Endothelial cell of umbilical vein (primary cell): Measurements from ENCODE around the gene PLCB4. TPM values are rescaled to one million over a fixed set of nuclear protein-coding genes. Genes with fewer than 3 reads are reported as not detected.

Source experiments
- BruUV-seq: library from RNA; stranded (reverse); fragments of 400-500 nt; replicated peaks from 2 replicates; lab custom pipeline; 2021; lab: Mats Ljungman, UMichigan
- CTCF ChIA-PET: fragments of 300-600, 350-600 bp; sonication (Branson Sonifier 250); formaldehyde crosslinking; loops from one replicate; lab custom pipeline; 2021; ENCODE audit warnings: antibody characterized with exemption, inconsistent platforms; lab: Charles Lee
- POLR2A ChIA-PET: fragments of 300-600, 350-600 bp; sonication (Branson Sonifier 250); formaldehyde crosslinking; loops from one replicate; lab custom pipeline; 2021; ENCODE audit warnings: antibody characterized with exemption, inconsistent platforms; lab: Charles Lee
- DNase-seq: peaks from one replicate; pipeline ENCODE4 v3.0.0-alpha.2; 2011; ENCODE audit warnings: low read depth, low spot score
- FAIRE-seq: peaks from 2 replicates; lab custom pipeline; 2011; peaks lifted over from hg19 to GRCh38; lab: Jason Lieb, UNC
- H2AFZ ChIP-seq: 2 replicates; pipeline ENCODE4 v1.6.0; 2012; ENCODE audit warnings: low read depth, low read length, control low read depth, inconsistent platforms
- H3K27ac ChIP-seq: 2 replicates; pipeline ENCODE4 v1.5.1; 2011; ENCODE audit warnings: low read depth, mild to moderate bottlenecking, control low read depth, low read length, moderate library complexity; ENCODE audit not compliant: insufficient read depth
- H3K27me3 ChIP-seq, 2 experiments: 2 replicates each; pipeline versions ENCODE4 v1.6.0 to v1.6.1; 2011; ENCODE audit warnings: low read length in 2 of 2, mixed read lengths in 1 of 2; ENCODE audit not compliant: control insufficient read depth in 2 of 2, insufficient read depth in 2 of 2
- H3K36me3 ChIP-seq, 2 experiments: 2 replicates in 1 of 2; 3 replicates in 1 of 2; pipeline ENCODE4 v1.5.1; 2011; ENCODE audit warnings: low read length in 2 of 2, mild to moderate bottlenecking in 1 of 2, moderate library complexity in 1 of 2; ENCODE audit not compliant: control insufficient read depth in 2 of 2, insufficient read depth in 2 of 2; ENCODE audit errors: extremely low read depth in 1 of 2
- H3K4me1 ChIP-seq: 3 replicates; pipeline ENCODE4 v1.5.1; 2011; ENCODE audit warnings: mild to moderate bottlenecking, low read length; ENCODE audit not compliant: control insufficient read depth, insufficient read depth; ENCODE audit errors: extremely low read depth
- H3K4me2 ChIP-seq: 2 replicates; pipeline ENCODE4 v1.6.1; 2011; ENCODE audit warnings: low read length, control low read depth, mixed read lengths; ENCODE audit not compliant: insufficient read depth
- H3K4me3 ChIP-seq, 3 experiments: fragments of 200-600 bp in 1 of 3; sonication (generic), shearing (Covaris generic) in 1 of 3; replicated peaks in 1 of 3; 2 replicates each; pipeline ENCODE4 v1.5.1; 2011 to 2016; ENCODE audit warnings: control low read depth in 3 of 3, low read length in 3 of 3, mild to moderate bottlenecking in 2 of 3, inconsistent platforms in 1 of 3, low read depth in 1 of 3, moderate library complexity in 1 of 3; ENCODE audit not compliant: insufficient read depth in 1 of 3
- H3K79me2 ChIP-seq: 2 replicates; pipeline ENCODE4 v1.6.0; 2012; ENCODE audit warnings: low read length, inconsistent platforms; ENCODE audit not compliant: control insufficient read depth, insufficient read depth
- H3K9ac ChIP-seq: replicated peaks from 2 replicates; pipeline ENCODE3; 2011; ENCODE audit warnings: low read length, control low read depth; ENCODE audit not compliant: insufficient read depth; ENCODE audit errors: extremely low read depth
- H3K9me1 ChIP-seq: replicated peaks from 3 replicates; pipeline ENCODE4 v1.6.0; 2011; ENCODE audit warnings: mild to moderate bottlenecking, low read length; ENCODE audit not compliant: control insufficient read depth, insufficient read depth; ENCODE audit errors: extremely low read depth
- H3K9me3 ChIP-seq: replicated peaks from 2 replicates; pipeline ENCODE4 v1.5.1; 2012; ENCODE audit warnings: low read length, inconsistent platforms; ENCODE audit not compliant: control insufficient read depth, insufficient read depth
- H4K20me1 ChIP-seq: replicated peaks from 2 replicates; pipeline ENCODE3; 2011; ENCODE audit warnings: mild to moderate bottlenecking, low read length; ENCODE audit not compliant: control insufficient read depth, insufficient read depth; ENCODE audit errors: extremely low read depth
- CTCF ChIP-seq, 2 donors: IDR thresholded peaks; 1 replicate in 1 of 2; 2 replicates in 1 of 2; pipeline ENCODE4 v1.5.1; 2011; ENCODE audit warnings: low read length in 2 of 2, mild to moderate bottlenecking in 2 of 2, moderate library complexity in 2 of 2, control low read depth in 1 of 2, inconsistent platforms in 1 of 2, low read depth in 1 of 2; ENCODE audit not compliant: insufficient read depth in 1 of 2; ENCODE audit errors: extremely low read depth in 1 of 2
- EZH2 ChIP-seq: IDR thresholded peaks from 2 replicates; pipeline ENCODE4 v1.6.1; 2012; ENCODE audit warnings: borderline replicate concordance, low read depth, mild to moderate bottlenecking, moderate library complexity, low read length, inconsistent platforms; ENCODE audit not compliant: severe bottlenecking
- FOS ChIP-seq: IDR thresholded peaks from 2 replicates; pipeline ENCODE4 v1.6.1; 2011; ENCODE audit warnings: mild to moderate bottlenecking, low read length, moderate library complexity, borderline replicate concordance; ENCODE audit not compliant: insufficient read depth
- GATA2 ChIP-seq: IDR thresholded peaks from 2 replicates; pipeline ENCODE4 v1.7.0; 2011; ENCODE audit warnings: low read depth, mild to moderate bottlenecking, moderate library complexity, mixed read lengths, low read length; ENCODE audit not compliant: insufficient read length, insufficient read depth
- JUN ChIP-seq: IDR thresholded peaks from 2 replicates; pipeline ENCODE4 v1.6.1; 2011; ENCODE audit warnings: borderline replicate concordance, low read depth; ENCODE audit not compliant: insufficient read length, insufficient read depth
- MAX ChIP-seq: IDR thresholded peaks from 2 replicates; pipeline ENCODE4 v1.6.1; 2011; ENCODE audit not compliant: insufficient read depth, insufficient read length
- MYC ChIP-seq: IDR thresholded peaks from one replicate; pipeline ENCODE4 v1.6.1; 2011; ENCODE audit warnings: mild to moderate bottlenecking, low read depth, low read length
- POLR2A ChIP-seq: IDR thresholded peaks from 2 replicates; pipeline ENCODE4 v1.6.1; 2012; ENCODE audit warnings: low read depth, mild to moderate bottlenecking, control low read depth, low read length
- POLR2AphosphoS5 ChIP-seq: IDR thresholded peaks from 2 replicates; pipeline ENCODE4 v1.6.1; 2012; ENCODE audit warnings: low read depth, mild to moderate bottlenecking, control low read depth, low read length, moderate library complexity; ENCODE audit not compliant: insufficient read depth
- dilution Hi-C: fragments of 300-500 bp; cut with MboI; formaldehyde crosslinking; loops from one replicate; pipeline ENCODE4 v1.15.0; 2019; ENCODE audit warnings: low sequenced_read_pairs; ENCODE audit not compliant: extremely low pct_ligation_motif_present
- intact Hi-C: fragments of 100-400 bp; cut with micrococcal nuclease; formaldehyde crosslinking; loops from one replicate; pipeline ENCODE4 v1.10.0; 2022
- polyA plus RNA-seq, 4 experiments: library from polyadenylated mRNA; depleted of rRNA in 3 of 4; stranded (reverse) in 3 of 4; unstranded in 1 of 4; fragments of >200 nt; gene quantifications; 2 replicates each; pipeline versions ENCODE4 v1.2.1 to v1.2.3, GENCODE V29; 2011 to 2012; ENCODE audit warnings: missing spikeins in 1 of 4
- total RNA-seq: library from RNA; stranded (reverse); gene quantifications from 2 replicates; pipeline ENCODE4 v1.2.3, GENCODE V29; 2021

PLCB4 gene
- total and polyA plus RNA-seq, 2 donors (not counting 3 experiments of a cell fraction or from before 2014, with no cell fraction given), result 0.37 to 1.7 TPM

GRCh38 chr20:9339708-9340107, 270.8 kb downstream of the PLCB4 start:
- dilution Hi-C loops (no loop called here), intact Hi-C loops (no loop called here)
- Histone ChIP-seq H4K20me1 (no peaks in the 10 kb centered on the region), H3K36me3 (no peaks in the 10 kb centered on the region), H3K79me2 (no peaks in the 10 kb centered on the region), H3K27me3 (no peaks in the 10 kb centered on the region), H3K9me3 (no peaks in the 10 kb centered on the region), H2AFZ (no peak overlapping the region), H3K9me1 (no peaks in the 10 kb centered on the region), H3K4me1 (peaks cover 5% of the 10 kb centered on the region), H3K4me3 (no peak overlapping the region), H3K4me2 (no peak overlapping the region), H3K27ac (no peak overlapping the region), H3K9ac (no peak overlapping the region)
- BruUV-seq, result no TSS peak
- ChIA-PET CTCF (interaction anchor here (1.1 to 2.2 kb wide), 3 partner anchors 11 to 486 kb away, joined by 3 to 6 read pairs (median 3); no protein-coding TSS in a partner anchor), POLR2A (no interaction called here)
- DNase-seq (no peak), FAIRE-seq (no peak)
- TF ChIP-seq POLR2AphosphoS5 (no peak), CTCF (IDR thresholded peaks at IDR 0.05; ENCODE audit: extremely low read depth in 1 of 2, insufficient read depth in 1 of 2, low read depth in 1 of 2, low read length in 2 of 2) (no peak), FOS (no peak), JUN (no peak), MAX (no peak), POLR2A (no peak), GATA2 (no peak), EZH2 (no peak), MYC (no peak)
